Measurements from ENCODE around the gene CNPPD1.

Gene CNPPD1

GRCh38 chr2:219168932-219169331, 7.8 kb downstream of the CNPPD1 start:
- Histone ChIP-seq H3K4me3 (ENCODE audit: extremely low read depth, insufficient read depth, low read length, poor library complexity, severe bottlenecking) (no peak overlapping the region), H3K4me1 (ENCODE audit: control insufficient read depth, insufficient read depth, low read length, poor library complexity, severe bottlenecking) (peaks cover 7% of the 10 kb centered on the region), H3K36me3 (ENCODE audit: control insufficient read depth, insufficient read depth, low read length) (peaks cover 18% of the 10 kb centered on the region), H3K27ac (ENCODE audit: low read depth, low read length, severe bottlenecking) (no peak overlapping the region), H3K9me3 (ENCODE audit: control insufficient read depth, low read length) (no peaks in the 10 kb centered on the region)

GRCh38 chr2:219168526-219168925, 8.2 kb downstream of the CNPPD1 start:
- Histone ChIP-seq H3K27ac (ENCODE audit: low read depth, low read length, severe bottlenecking) (no peak overlapping the region), H3K4me3 (ENCODE audit: extremely low read depth, insufficient read depth, low read length, poor library complexity, severe bottlenecking) (no peak overlapping the region), H3K4me1 (ENCODE audit: control insufficient read depth, insufficient read depth, low read length, poor library complexity, severe bottlenecking) (peaks cover 7% of the 10 kb centered on the region), H3K36me3 (ENCODE audit: control insufficient read depth, insufficient read depth, low read length) (peaks cover 14% of the 10 kb centered on the region), H3K9me3 (ENCODE audit: control insufficient read depth, low read length) (no peaks in the 10 kb centered on the region)
- WGBS, 2 experiments (ENCODE audit: insufficient coverage in 2 of 2): 85 to 89% methylated on average over 2 of the region's 6 CpGs

GRCh38 chr2:219167997-219168396, 8.7 kb downstream of the CNPPD1 start:
- Histone ChIP-seq H3K9me3 (ENCODE audit: control insufficient read depth, low read length) (no peaks in the 10 kb centered on the region), H3K36me3 (ENCODE audit: control insufficient read depth, insufficient read depth, low read length) (peaks cover 9% of the 10 kb centered on the region), H3K4me3 (ENCODE audit: extremely low read depth, insufficient read depth, low read length, poor library complexity, severe bottlenecking) (no peak overlapping the region), H3K27ac (ENCODE audit: low read depth, low read length, severe bottlenecking) (no peak overlapping the region), H3K4me1 (ENCODE audit: control insufficient read depth, insufficient read depth, low read length, poor library complexity, severe bottlenecking) (peaks cover 7% of the 10 kb centered on the region)
- 43% methylated on average over 2 to 3 of the region's 5 CpGs for WGBS, 2 experiments (ENCODE audit: insufficient coverage in 2 of 2)

- Histone ChIP-seq H3K36me3 (ENCODE audit: control insufficient read depth, insufficient read depth, low read length) (no peaks in the 10 kb centered on the region), H3K27ac (ENCODE audit: low read depth, low read length, severe bottlenecking) (no peak overlapping the region)
- WGBS, 2 experiments (ENCODE audit: insufficient coverage in 2 of 2): 82 to 93% methylated on average over 4 to 8 of the region's 10 CpGs
Measured at GRCh38 chr2:219165058-219165911, 11.4 kb downstream of the CNPPD1 start.

GRCh38 chr2:219163156-219163555, 13.6 kb downstream of the CNPPD1 start:
- Histone ChIP-seq H3K9me3 (ENCODE audit: control insufficient read depth, low read length) (no peaks in the 10 kb centered on the region), H3K36me3 (ENCODE audit: control insufficient read depth, insufficient read depth, low read length) (no peaks in the 10 kb centered on the region), H3K4me1 (ENCODE audit: control insufficient read depth, insufficient read depth, low read length, poor library complexity, severe bottlenecking) (no peaks in the 10 kb centered on the region), H3K4me3 (ENCODE audit: extremely low read depth, insufficient read depth, low read length, poor library complexity, severe bottlenecking) (no peak overlapping the region), H3K27ac (ENCODE audit: low read depth, low read length, severe bottlenecking) (no peak overlapping the region)
- 75 to 96% methylated on average over 4 of the region's 6 CpGs for WGBS, 2 experiments (ENCODE audit: insufficient coverage in 2 of 2)

More at GRCh38 chr2:219165058-219165911, 11.4 kb downstream of the CNPPD1 start:
- H3K4me1 ChIP-seq (ENCODE audit: control insufficient read depth, insufficient read depth, low read length, poor library complexity, severe bottlenecking): no peaks in the 10 kb centered on the region
- no peak overlapping the region for H3K4me3 ChIP-seq (ENCODE audit: extremely low read depth, insufficient read depth, low read length, poor library complexity, severe bottlenecking)
- H3K9me3 ChIP-seq (ENCODE audit: control insufficient read depth, low read length): no peaks in the 10 kb centered on the region

GRCh38 chr2:219161097-219161496, 15.6 kb downstream of the CNPPD1 start:
- peaks cover 9% of the 10 kb centered on the region for H3K36me3 ChIP-seq (ENCODE audit: control insufficient read depth, insufficient read depth, low read length)
- H3K4me3 ChIP-seq (ENCODE audit: extremely low read depth, insufficient read depth, low read length, poor library complexity, severe bottlenecking): peak overlapping the region; percentile 55
- H3K4me1 ChIP-seq (ENCODE audit: control insufficient read depth, insufficient read depth, low read length, poor library complexity, severe bottlenecking): no peaks in the 10 kb centered on the region
- H3K27ac ChIP-seq (ENCODE audit: low read depth, low read length, severe bottlenecking): no peak overlapping the region
- H3K9me3 ChIP-seq (ENCODE audit: control insufficient read depth, low read length): no peaks in the 10 kb centered on the region
- WGBS, 2 experiments (ENCODE audit: insufficient coverage in 2 of 2): 64 to 76% methylated on average over 4 of the region's 4 CpGs

- Histone ChIP-seq H3K27ac (ENCODE audit: low read depth, low read length, severe bottlenecking) (peak within 1 kb of the TSS; percentile 90), H3K4me3 (ENCODE audit: extremely low read depth, insufficient read depth, low read length, poor library complexity, severe bottlenecking) (peak within 1 kb of the TSS; percentile 55), H3K4me1 (ENCODE audit: control insufficient read depth, insufficient read depth, low read length, poor library complexity, severe bottlenecking) (no peaks in the 10 kb centered on the region), H3K9me3 (ENCODE audit: control insufficient read depth, low read length) (no peaks in the 10 kb centered on the region), H3K36me3 (ENCODE audit: control insufficient read depth, insufficient read depth, low read length) (peaks cover 9% of the 10 kb centered on the region)
- WGBS, 2 experiments (ENCODE audit: insufficient coverage in 2 of 2): 0% methylated on average over 49 to 56 of the region's 70 CpGs
Measured at GRCh38 chr2:219160186-219161017, 16.3 kb downstream of the CNPPD1 start, which contains the start of gene NHEJ1. NHEJ1 (minus strand) TSS chr2:219160815; CDS start chr2:219158362, 2,453 bp downstream.

GRCh38 chr2:219159771-219160185, 16.9 kb downstream of the CNPPD1 start:
- peak overlapping the region; percentile 55 for H3K4me3 ChIP-seq (ENCODE audit: extremely low read depth, insufficient read depth, low read length, poor library complexity, severe bottlenecking)
- no peak overlapping the region for H3K27ac ChIP-seq (ENCODE audit: low read depth, low read length, severe bottlenecking)
- no peaks in the 10 kb centered on the region for H3K4me1 ChIP-seq (ENCODE audit: control insufficient read depth, insufficient read depth, low read length, poor library complexity, severe bottlenecking)
- 10 to 21% methylated on average over 14 to 17 of the region's 18 CpGs for WGBS, 2 experiments (ENCODE audit: insufficient coverage in 2 of 2)
- peaks cover 9% of the 10 kb centered on the region for H3K36me3 ChIP-seq (ENCODE audit: control insufficient read depth, insufficient read depth, low read length)
- H3K9me3 ChIP-seq (ENCODE audit: control insufficient read depth, low read length): no peaks in the 10 kb centered on the region

GRCh38 chr2:219158586-219158985, 18.1 kb downstream of the CNPPD1 start:
- WGBS, 2 experiments (ENCODE audit: insufficient coverage in 2 of 2): 100% methylated on average over 1 of the region's 3 CpGs; no CpG with 5 or more reads in 1 of the 2 experiments
- H3K9me3 ChIP-seq (ENCODE audit: control insufficient read depth, low read length): no peaks in the 10 kb centered on the region
- no peak overlapping the region for H3K27ac ChIP-seq (ENCODE audit: low read depth, low read length, severe bottlenecking)

GRCh38 chr2:219158025-219158424, 18.7 kb downstream of the CNPPD1 start:
- no peaks in the 10 kb centered on the region for H3K9me3 ChIP-seq (ENCODE audit: control insufficient read depth, low read length)
- no peak overlapping the region for H3K27ac ChIP-seq (ENCODE audit: low read depth, low read length, severe bottlenecking)
- H3K4me1 ChIP-seq (ENCODE audit: control insufficient read depth, insufficient read depth, low read length, poor library complexity, severe bottlenecking): no peaks in the 10 kb centered on the region
- WGBS, 2 experiments (ENCODE audit: insufficient coverage in 2 of 2): 87 to 90% methylated on average over 3 to 4 of the region's 4 CpGs
- no peak overlapping the region for H3K4me3 ChIP-seq (ENCODE audit: extremely low read depth, insufficient read depth, low read length, poor library complexity, severe bottlenecking)
- H3K36me3 ChIP-seq (ENCODE audit: control insufficient read depth, insufficient read depth, low read length): peaks cover 18% of the 10 kb centered on the region

More at GRCh38 chr2:219158586-219158985, 18.1 kb downstream of the CNPPD1 start:
- no peak overlapping the region for H3K4me3 ChIP-seq (ENCODE audit: extremely low read depth, insufficient read depth, low read length, poor library complexity, severe bottlenecking)
- peaks cover 14% of the 10 kb centered on the region for H3K36me3 ChIP-seq (ENCODE audit: control insufficient read depth, insufficient read depth, low read length)
- no peaks in the 10 kb centered on the region for H3K4me1 ChIP-seq (ENCODE audit: control insufficient read depth, insufficient read depth, low read length, poor library complexity, severe bottlenecking)
